Fibroblast of lung (primary cell): ENCODE data around the gene TOX3.

Source experiments
- EZH2 ChIP-seq: IDR thresholded peaks from 2 replicates; pipeline ENCODE4 v1.5.1; 2012; ENCODE audit warnings: low read length, control low read depth, mild to moderate bottlenecking; ENCODE audit errors: missing control alignments
- TF ChIP-seq, protein P1 (sequence below), 2 donors: IDR thresholded peaks in 1 of 2; conservative IDR thresholded peaks in 1 of 2; 1 replicate in 1 of 2; 2 replicates in 1 of 2; pipeline ENCODE4 v1.5.1; 2011 to 2012; ENCODE audit warnings: low read length in 2 of 2, control low read depth in 1 of 2, inconsistent platforms in 1 of 2, low read depth in 1 of 2, mild to moderate bottlenecking in 1 of 2

DNA sequence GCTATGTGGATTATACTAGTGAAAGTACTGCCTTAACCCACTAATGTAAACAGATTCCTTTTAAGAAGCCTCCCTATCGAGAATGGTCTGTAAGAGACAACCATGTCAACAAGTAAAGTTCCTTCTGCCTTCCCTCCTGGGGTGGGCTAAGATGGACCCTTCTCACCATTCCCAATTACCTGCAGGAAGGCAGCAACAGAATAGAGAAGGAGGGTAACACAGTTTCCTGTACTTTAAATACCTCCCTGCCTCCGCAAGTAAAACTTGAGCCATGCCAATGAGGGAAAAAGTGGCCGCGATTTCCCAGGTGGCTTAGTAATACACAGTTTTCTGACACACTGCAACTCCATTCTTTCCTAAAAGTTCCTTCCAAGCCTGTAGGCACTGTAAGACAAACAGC lies 45.2 kb downstream of the TOX3 start:
- TF ChIP-seq EZH2 = no peak
- TF ChIP-seq, protein P1, sequence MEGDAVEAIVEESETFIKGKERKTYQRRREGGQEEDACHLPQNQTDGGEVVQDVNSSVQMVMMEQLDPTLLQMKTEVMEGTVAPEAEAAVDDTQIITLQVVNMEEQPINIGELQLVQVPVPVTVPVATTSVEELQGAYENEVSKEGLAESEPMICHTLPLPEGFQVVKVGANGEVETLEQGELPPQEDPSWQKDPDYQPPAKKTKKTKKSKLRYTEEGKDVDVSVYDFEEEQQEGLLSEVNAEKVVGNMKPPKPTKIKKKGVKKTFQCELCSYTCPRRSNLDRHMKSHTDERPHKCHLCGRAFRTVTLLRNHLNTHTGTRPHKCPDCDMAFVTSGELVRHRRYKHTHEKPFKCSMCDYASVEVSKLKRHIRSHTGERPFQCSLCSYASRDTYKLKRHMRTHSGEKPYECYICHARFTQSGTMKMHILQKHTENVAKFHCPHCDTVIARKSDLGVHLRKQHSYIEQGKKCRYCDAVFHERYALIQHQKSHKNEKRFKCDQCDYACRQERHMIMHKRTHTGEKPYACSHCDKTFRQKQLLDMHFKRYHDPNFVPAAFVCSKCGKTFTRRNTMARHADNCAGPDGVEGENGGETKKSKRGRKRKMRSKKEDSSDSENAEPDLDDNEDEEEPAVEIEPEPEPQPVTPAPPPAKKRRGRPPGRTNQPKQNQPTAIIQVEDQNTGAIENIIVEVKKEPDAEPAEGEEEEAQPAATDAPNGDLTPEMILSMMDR (conservative IDR thresholded peaks at IDR 0.05 in 1 of 2, IDR thresholded peaks at IDR 0.05 in 1 of 2; ENCODE audit: low read depth in 1 of 2, low read length in 2 of 2) = no peak
